Suprapubic skin (tissue), 4 donors: ENCODE data around the gene SRSF3. TPM values are rescaled to one million over a fixed set of nuclear protein-coding genes. Genes with fewer than 3 reads are reported as not detected.

Experiments used
- DNase-seq, 2 donors: peaks; one replicate each; pipeline ENCODE4 v3.0.0-alpha.2; 2019; ENCODE audit warnings: low spot score in 2 of 2
- H3K27ac ChIP-seq: fragments of 200-600 bp; sonication (generic); one replicate; pipeline ENCODE4 v1.5.1; 2019
- H3K27me3 ChIP-seq: fragments of 200-600 bp; sonication (generic); one replicate; pipeline ENCODE4 v1.5.1; 2019
- H3K36me3 ChIP-seq: fragments of 200-600 bp; sonication (generic); one replicate; pipeline ENCODE4 v1.5.1; 2019
- H3K4me1 ChIP-seq: fragments of 200-600 bp; sonication (generic); one replicate; pipeline ENCODE4 v1.5.1; 2019
- H3K4me3 ChIP-seq: fragments of 200-600 bp; sonication (generic); one replicate; pipeline ENCODE4 v1.5.1; 2019; ENCODE audit warnings: mild to moderate bottlenecking
- H3K9me3 ChIP-seq: fragments of 200-600 bp; sonication (generic); one replicate; pipeline ENCODE4 v1.5.1; 2019
- EP300 ChIP-seq: sonication (generic); formaldehyde crosslinking; IDR thresholded peaks from one replicate; pipeline ENCODE4 v1.6.1; 2017; ENCODE audit warnings: antibody characterized with exemption
- POLR2A ChIP-seq, 2 donors: fragments of 450-650 bp; IDR thresholded peaks; one replicate each; pipeline ENCODE4 v1.6.1; 2017; ENCODE audit warnings: antibody characterized with exemption in 2 of 2, mild to moderate bottlenecking in 2 of 2, moderate library complexity in 2 of 2
- POLR2AphosphoS5 ChIP-seq, 3 donors: sonication (generic); formaldehyde crosslinking; IDR thresholded peaks; one replicate each; pipeline ENCODE4 v1.6.1; 2017; ENCODE audit warnings: antibody characterized with exemption in 3 of 3
- WGBS: methylation state at CpG from one replicate; pipeline ENCODE4 v1.1.5; 2018; 5-methylcytosine and 5-hydroxymethylcytosine counted together
- total RNA-seq, 4 donors: library from RNA; depleted of rRNA; stranded (reverse); fragments of >200 nt; gene quantifications; one replicate each; pipeline ENCODE4 v1.1.0, GENCODE V29; 2016
- TF ChIP-seq, protein P1 (sequence below), 2 donors: fragments of 200-600 bp in 1 of 2; fragments of 450-650 bp in 1 of 2; sonication (generic) in 1 of 2; IDR thresholded peaks; one replicate each; pipeline ENCODE4 v1.5.1; 2016 to 2019; ENCODE audit warnings: antibody characterized with exemption in 2 of 2, mild to moderate bottlenecking in 1 of 2, moderate library complexity in 1 of 2

Gene SRSF3
- total RNA-seq, 4 donors from 2014 or later, result 152 to 180 (median 167) TPM

DNA sequence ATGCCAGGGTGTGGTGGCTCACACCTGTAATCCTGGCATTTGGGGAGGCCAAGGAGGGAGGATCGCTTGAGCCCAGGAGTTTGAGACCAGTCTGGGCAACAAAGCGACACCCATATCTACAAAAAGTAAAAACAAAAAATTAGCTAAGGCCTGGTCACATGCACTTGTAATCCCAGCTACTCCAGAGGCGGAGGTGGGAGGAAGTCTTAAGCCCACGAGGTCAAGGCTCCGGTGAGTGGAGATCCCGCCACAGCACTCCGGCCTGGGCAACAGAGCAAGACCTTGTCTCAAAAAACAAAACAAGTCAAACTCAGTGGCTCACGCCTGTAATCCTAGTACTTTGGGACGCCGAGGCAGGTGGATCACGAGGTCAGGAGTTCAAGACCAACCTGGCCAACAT is 35.6 kb downstream of the SRSF3 start:
- 95% methylated on average over 10 of the region's 11 CpGs for WGBS
- no peak for DNase-seq
- Histone ChIP-seq H3K27ac (no peak overlapping the region), H3K36me3 (no peaks in the 10 kb centered on the region), H3K4me3 (no peak overlapping the region), H3K4me1 (peaks cover 28% of the 10 kb centered on the region), H3K9me3 (no peaks in the 10 kb centered on the region), H3K27me3 (no peaks in the 10 kb centered on the region)
- TF ChIP-seq POLR2AphosphoS5 (IDR thresholded peaks at IDR 0.05) (no peak), EP300 (no peak), POLR2A (IDR thresholded peaks at IDR 0.05) (no peak)
- TF ChIP-seq, protein P1, sequence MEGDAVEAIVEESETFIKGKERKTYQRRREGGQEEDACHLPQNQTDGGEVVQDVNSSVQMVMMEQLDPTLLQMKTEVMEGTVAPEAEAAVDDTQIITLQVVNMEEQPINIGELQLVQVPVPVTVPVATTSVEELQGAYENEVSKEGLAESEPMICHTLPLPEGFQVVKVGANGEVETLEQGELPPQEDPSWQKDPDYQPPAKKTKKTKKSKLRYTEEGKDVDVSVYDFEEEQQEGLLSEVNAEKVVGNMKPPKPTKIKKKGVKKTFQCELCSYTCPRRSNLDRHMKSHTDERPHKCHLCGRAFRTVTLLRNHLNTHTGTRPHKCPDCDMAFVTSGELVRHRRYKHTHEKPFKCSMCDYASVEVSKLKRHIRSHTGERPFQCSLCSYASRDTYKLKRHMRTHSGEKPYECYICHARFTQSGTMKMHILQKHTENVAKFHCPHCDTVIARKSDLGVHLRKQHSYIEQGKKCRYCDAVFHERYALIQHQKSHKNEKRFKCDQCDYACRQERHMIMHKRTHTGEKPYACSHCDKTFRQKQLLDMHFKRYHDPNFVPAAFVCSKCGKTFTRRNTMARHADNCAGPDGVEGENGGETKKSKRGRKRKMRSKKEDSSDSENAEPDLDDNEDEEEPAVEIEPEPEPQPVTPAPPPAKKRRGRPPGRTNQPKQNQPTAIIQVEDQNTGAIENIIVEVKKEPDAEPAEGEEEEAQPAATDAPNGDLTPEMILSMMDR (IDR thresholded peaks at IDR 0.05), result no peak

DNA sequence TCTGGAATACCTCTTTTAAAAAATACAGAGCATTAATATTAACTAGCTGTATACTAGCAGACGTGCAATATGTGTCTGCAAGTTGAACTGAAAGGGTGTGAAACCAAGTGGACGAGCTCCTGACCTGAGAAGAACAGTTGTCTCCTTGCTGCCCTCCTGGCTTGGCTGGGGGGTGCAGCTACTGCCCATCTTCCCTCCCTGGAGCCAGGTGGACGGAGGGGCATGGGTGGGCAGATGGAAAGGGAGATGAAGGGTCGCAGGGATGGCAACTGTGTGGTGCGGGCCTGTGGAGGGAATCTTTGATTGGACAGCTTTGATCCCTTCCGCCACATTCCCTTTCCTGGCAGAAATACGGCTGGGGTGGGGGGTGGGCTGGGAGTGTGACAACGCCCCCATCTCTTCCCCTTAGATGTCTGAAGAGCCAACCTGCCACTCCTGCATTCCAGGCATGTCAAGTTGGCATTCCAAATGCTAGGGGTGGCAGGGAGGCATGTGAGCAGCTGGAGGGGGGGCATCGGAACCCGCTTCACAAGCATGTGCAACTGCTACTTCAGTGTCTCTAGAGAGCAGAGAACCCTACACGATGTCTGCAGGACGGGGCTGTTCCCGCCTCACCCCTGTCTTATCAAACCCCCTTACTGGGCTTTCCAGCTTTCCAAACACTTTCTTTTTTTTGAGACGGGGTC is 37.3 kb downstream of the SRSF3 start:
- H3K27ac ChIP-seq, result no peak overlapping the region
- H3K4me3 ChIP-seq, result no peak overlapping the region
- WGBS, result 70% methylated on average over 14 of the region's 14 CpGs
- no peaks in the 10 kb centered on the region for H3K27me3 ChIP-seq
- no peak for DNase-seq
- peaks cover 19% of the 10 kb centered on the region for H3K4me1 ChIP-seq
- H3K9me3 ChIP-seq, result no peaks in the 10 kb centered on the region
- no peaks in the 10 kb centered on the region for H3K36me3 ChIP-seq
- no peak for TF ChIP-seq EP300
- no peak for TF ChIP-seq POLR2AphosphoS5 (IDR thresholded peaks at IDR 0.05)
- TF ChIP-seq, protein P1 (IDR thresholded peaks at IDR 0.05), result no peak
- no peak for TF ChIP-seq POLR2A (IDR thresholded peaks at IDR 0.05)

DNA sequence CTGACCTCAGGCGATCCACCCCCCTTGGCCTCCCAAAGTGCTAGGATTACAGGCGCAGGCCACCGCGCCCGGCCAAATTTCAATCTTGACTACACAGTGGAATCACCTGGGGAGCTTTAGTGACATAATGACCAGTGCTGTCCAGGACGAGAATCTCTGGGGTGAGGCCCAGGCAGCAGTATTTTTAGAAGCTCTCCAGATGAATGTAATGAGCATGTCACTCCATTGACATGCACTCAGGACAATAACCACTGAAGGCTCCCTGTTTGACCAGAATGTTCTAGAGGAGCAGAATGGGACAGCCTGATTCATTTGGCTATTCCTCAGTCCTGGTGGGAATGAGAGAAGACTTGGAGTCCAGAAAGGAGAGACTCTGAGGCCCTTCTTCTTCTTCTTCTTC is 39.2 kb downstream of the SRSF3 start:
- TF ChIP-seq, protein P1 (IDR thresholded peaks at IDR 0.05), result no peak
- TF ChIP-seq POLR2A (IDR thresholded peaks at IDR 0.05) (no peak), POLR2AphosphoS5 (IDR thresholded peaks at IDR 0.05) (no peak), EP300 (no peak)
- Histone ChIP-seq H3K27ac (no peak overlapping the region), H3K4me3 (no peak overlapping the region), H3K27me3 (no peaks in the 10 kb centered on the region), H3K4me1 (peaks cover 3% of the 10 kb centered on the region), H3K9me3 (no peaks in the 10 kb centered on the region), H3K36me3 (no peaks in the 10 kb centered on the region)
- DNase-seq, result no peak
- 97% methylated on average over 6 of the region's 6 CpGs for WGBS

DNA sequence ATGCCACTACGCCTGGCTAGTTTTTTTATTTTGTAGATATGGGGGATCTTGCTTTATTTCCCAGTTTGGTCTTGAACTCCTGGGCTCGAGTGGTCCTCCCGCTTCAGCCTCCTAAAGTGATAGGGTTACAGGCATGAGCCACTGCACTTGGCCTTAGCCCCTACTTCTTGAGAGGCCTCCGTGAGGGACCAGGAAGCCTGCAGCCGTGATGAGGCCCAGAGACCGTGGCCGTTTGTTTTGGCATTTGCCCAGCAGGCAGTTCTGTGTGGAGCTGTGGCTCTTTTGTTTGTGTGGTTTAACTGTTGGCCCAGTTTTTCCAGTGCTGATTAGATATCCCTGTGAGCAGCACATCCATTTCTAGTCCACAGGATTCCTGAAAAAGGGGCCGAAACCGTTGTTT is 39.8 kb downstream of the SRSF3 start:
- 75% methylated on average over 6 of the region's 9 CpGs for WGBS
- H3K27me3 ChIP-seq, result no peaks in the 10 kb centered on the region
- H3K4me1 ChIP-seq, result no peaks in the 10 kb centered on the region
- H3K9me3 ChIP-seq, result no peaks in the 10 kb centered on the region
- no peak overlapping the region for H3K4me3 ChIP-seq
- no peak for DNase-seq
- no peaks in the 10 kb centered on the region for H3K36me3 ChIP-seq
- H3K27ac ChIP-seq, result no peak overlapping the region
- TF ChIP-seq POLR2A (IDR thresholded peaks at IDR 0.05), result no peak
- TF ChIP-seq POLR2AphosphoS5 (IDR thresholded peaks at IDR 0.05), result no peak
- TF ChIP-seq, protein P1 (IDR thresholded peaks at IDR 0.05), result no peak
- TF ChIP-seq EP300, result no peak

DNA sequence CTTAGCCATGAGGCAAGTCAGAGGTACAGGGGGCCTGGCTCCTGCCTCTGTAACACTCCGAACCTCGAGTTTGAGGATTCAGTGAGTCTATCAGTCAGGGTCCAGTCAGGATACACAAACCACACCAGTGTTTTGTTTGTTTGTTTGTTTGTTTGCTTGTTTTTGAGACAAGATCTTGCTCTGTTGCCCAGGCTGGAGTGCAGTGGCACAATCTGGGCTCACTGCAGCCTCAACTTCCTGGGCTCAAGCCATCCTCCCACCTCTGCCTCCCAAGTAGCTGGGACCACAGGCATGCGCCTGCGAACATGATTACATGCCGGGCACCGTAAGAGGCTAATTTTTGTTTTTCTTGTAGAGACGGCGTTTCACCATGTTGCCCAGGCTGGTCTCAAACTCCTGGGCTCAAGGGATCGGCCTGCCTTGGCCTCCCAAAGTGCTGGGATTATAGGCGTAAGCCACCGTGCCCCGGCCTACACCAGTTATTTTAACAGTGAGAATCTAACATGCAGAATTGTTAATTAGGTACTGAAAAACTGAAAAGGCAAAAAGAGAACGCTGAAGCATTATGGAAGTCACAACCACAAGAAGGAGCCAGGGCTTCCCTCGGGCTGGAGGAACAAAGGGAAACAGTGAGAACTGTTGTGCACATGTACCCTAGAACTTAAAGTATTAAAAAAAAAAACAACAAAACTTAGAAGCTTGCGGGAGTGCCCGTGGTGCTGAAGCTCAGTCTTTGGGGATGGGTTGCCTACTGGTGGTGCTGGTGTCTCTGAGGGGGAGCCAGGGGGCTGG is 40.4 kb downstream of the SRSF3 start:
- DNase-seq, result no peak
- Histone ChIP-seq H3K27ac (no peak overlapping the region), H3K4me1 (no peaks in the 10 kb centered on the region), H3K27me3 (no peaks in the 10 kb centered on the region), H3K9me3 (no peaks in the 10 kb centered on the region), H3K36me3 (no peaks in the 10 kb centered on the region), H3K4me3 (no peak overlapping the region)
- 79% methylated on average over 16 of the region's 16 CpGs for WGBS
- no peak for TF ChIP-seq POLR2AphosphoS5 (IDR thresholded peaks at IDR 0.05)
